Keratinocyte (primary cell): ENCODE measurements around the gene SARS1. TPM values are rescaled to one million over a fixed set of nuclear protein-coding genes. Genes with fewer than 3 reads are reported as not detected.

ENCODE experiments used
- DNase-seq: peaks from one replicate; pipeline ENCODE4 v3.0.0-alpha.2; 2011; ENCODE audit warnings: low read depth, missing footprints, low spot score
- FAIRE-seq: peaks from 2 replicates; lab custom pipeline; 2011; peaks lifted over from hg19 to GRCh38; lab: Jason Lieb, UNC
- H2AFZ ChIP-seq: 2 replicates; pipeline ENCODE4 v1.6.0; 2012; ENCODE audit warnings: low read length, control low read depth, inconsistent platforms; ENCODE audit not compliant: control insufficient read depth
- H3K27ac ChIP-seq: 2 replicates; pipeline ENCODE4 v1.5.1; 2011; ENCODE audit warnings: low read length; ENCODE audit not compliant: control insufficient read depth, insufficient read depth
- H3K27me3 ChIP-seq: 3 replicates; pipeline ENCODE4 v1.6.0; 2011; ENCODE audit warnings: low read length; ENCODE audit not compliant: control insufficient read depth, insufficient read depth; ENCODE audit errors: extremely low read depth
- H3K36me3 ChIP-seq, 2 experiments: 2 replicates in 1 of 2; 3 replicates in 1 of 2; pipeline ENCODE4 v1.5.1; 2011; ENCODE audit warnings: low read length in 2 of 2, mild to moderate bottlenecking in 1 of 2; ENCODE audit not compliant: control insufficient read depth in 2 of 2, insufficient read depth in 2 of 2; ENCODE audit errors: extremely low read depth in 1 of 2
- H3K4me1 ChIP-seq: 3 replicates; pipeline ENCODE4 v1.5.1; 2011; ENCODE audit warnings: low read length; ENCODE audit not compliant: control insufficient read depth, insufficient read depth; ENCODE audit errors: extremely low read depth
- H3K4me2 ChIP-seq: 3 replicates; pipeline ENCODE4 v1.6.0; 2011; ENCODE audit warnings: low read depth, low read length; ENCODE audit not compliant: control insufficient read depth, insufficient read depth; ENCODE audit errors: extremely low read depth
- H3K4me3 ChIP-seq, 3 experiments: fragments of 200-600 bp in 1 of 3; sonication (generic) in 1 of 3; 2 replicates in 2 of 3; 3 replicates in 1 of 3; pipeline ENCODE4 v1.5.1; 2011 to 2016; ENCODE audit warnings: low read length in 3 of 3, mild to moderate bottlenecking in 3 of 3, control low read depth in 2 of 3, inconsistent platforms in 1 of 3, low read depth in 1 of 3, mixed read lengths in 1 of 3, mixed run types in 1 of 3, moderate library complexity in 1 of 3; ENCODE audit not compliant: control insufficient read depth in 2 of 3, insufficient read depth in 2 of 3; ENCODE audit errors: extremely low read depth in 1 of 3
- H3K79me2 ChIP-seq: 2 replicates; pipeline ENCODE4 v1.6.0; 2012; ENCODE audit warnings: low read length; ENCODE audit not compliant: control insufficient read depth, insufficient read depth
- H3K9ac ChIP-seq: 3 replicates; pipeline ENCODE4 v1.6.0; 2011; ENCODE audit warnings: low read length; ENCODE audit not compliant: control insufficient read depth, insufficient read depth; ENCODE audit errors: extremely low read depth
- H3K9me1 ChIP-seq: 3 replicates; pipeline ENCODE4 v1.6.0; 2011; ENCODE audit warnings: low read length; ENCODE audit not compliant: control insufficient read depth, insufficient read depth; ENCODE audit errors: extremely low read depth
- H3K9me3 ChIP-seq: 2 replicates; pipeline ENCODE4 v1.5.1; 2012; ENCODE audit warnings: low read depth, low read length; ENCODE audit not compliant: control insufficient read depth
- H4K20me1 ChIP-seq: 3 replicates; pipeline ENCODE4 v1.6.0; 2011; ENCODE audit warnings: low read length; ENCODE audit not compliant: control insufficient read depth, insufficient read depth; ENCODE audit errors: extremely low read depth
- CTCF ChIP-seq, 3 experiments: IDR thresholded peaks in 1 of 3; conservative IDR thresholded peaks in 1 of 3; optimal IDR thresholded peaks in 1 of 3; 2 replicates in 2 of 3; 3 replicates in 1 of 3; pipeline versions ENCODE3 to v1.5.1; 2011; ENCODE audit warnings: low read length in 3 of 3, mild to moderate bottlenecking in 3 of 3, moderate library complexity in 2 of 3, control low read depth in 1 of 3, inconsistent platforms in 1 of 3; ENCODE audit not compliant: insufficient read depth in 2 of 3; ENCODE audit errors: extremely low read depth in 1 of 3
- EZH2 ChIP-seq: IDR thresholded peaks from one replicate; pipeline ENCODE4 v1.6.1; 2012; ENCODE audit warnings: inconsistent platforms, mild to moderate bottlenecking, low read length, moderate library complexity
- dilution Hi-C: fragments of 300-500 bp; cut with MboI; formaldehyde crosslinking; loops from one replicate; pipeline ENCODE4 v1.7.0; 2020; ENCODE audit warnings: low sequenced_read_pairs; ENCODE audit not compliant: extremely low pct_ligation_motif_present
- polyA plus RNA-seq, 5 experiments: library from polyadenylated mRNA; depleted of rRNA in 3 of 5; stranded (reverse) in 3 of 5; stranded (forward) in 1 of 5; unstranded in 1 of 5; fragments of >200 nt; gene quantifications; 1 replicate in 1 of 5; 2 replicates in 3 of 5; 3 replicates in 1 of 5; pipeline versions ENCODE4 v1.2.1 to v1.2.3, GENCODE V29; 2011 to 2012; ENCODE audit warnings: missing spikeins in 2 of 5, low read depth in 1 of 5, low replicate concordance in 1 of 5

SARS1 gene
- polyA plus RNA-seq, 1 donor (not counting 4 experiments of a cell fraction or from before 2014, with no cell fraction given): 203 TPM

- H3K9me3 ChIP-seq: no peaks in the 10 kb centered on the region
- dilution Hi-C loops: no loop called here
- FAIRE-seq (no peak), DNase-seq (no peak)
- TF ChIP-seq EZH2 (no peak), CTCF (optimal IDR thresholded peaks at IDR 0.05 in 1 of 3, IDR thresholded peaks at IDR 0.05 in 1 of 3, conservative IDR thresholded peaks at IDR 0.05 in 1 of 3; ENCODE audit: extremely low read depth in 1 of 3, insufficient read depth in 2 of 3, low read length in 3 of 3) (no peak)
- no peaks in the 10 kb centered on the region for H3K9me1 ChIP-seq
- no peak overlapping the region for H3K4me2 ChIP-seq
- no peak overlapping the region for H3K4me3 ChIP-seq
- no peak overlapping the region for H2AFZ ChIP-seq
- H3K4me1 ChIP-seq: peaks cover 9% of the 10 kb centered on the region
- H3K79me2 ChIP-seq: no peaks in the 10 kb centered on the region
- no peaks in the 10 kb centered on the region for H3K36me3 ChIP-seq
- no peak overlapping the region for H3K27ac ChIP-seq
- no peaks in the 10 kb centered on the region for H4K20me1 ChIP-seq
- H3K9ac ChIP-seq: no peak overlapping the region
- no peaks in the 10 kb centered on the region for H3K27me3 ChIP-seq
These were observed 25.5 kb upstream of the SARS1 start for GRCh38 chr1:109188200-109188599.

- Histone ChIP-seq H3K27me3 (no peaks in the 10 kb centered on the region), H3K9me1 (no peaks in the 10 kb centered on the region), H3K9ac (no peak overlapping the region), H3K4me2 (no peak overlapping the region), H2AFZ (no peak overlapping the region), H4K20me1 (no peaks in the 10 kb centered on the region), H3K9me3 (no peaks in the 10 kb centered on the region), H3K79me2 (no peaks in the 10 kb centered on the region), H3K36me3 (no peaks in the 10 kb centered on the region), H3K27ac (no peak overlapping the region), H3K4me1 (peaks cover 9% of the 10 kb centered on the region), H3K4me3 (no peak overlapping the region)
- no peak for TF ChIP-seq EZH2
- TF ChIP-seq CTCF (optimal IDR thresholded peaks at IDR 0.05 in 1 of 3, IDR thresholded peaks at IDR 0.05 in 1 of 3, conservative IDR thresholded peaks at IDR 0.05 in 1 of 3; ENCODE audit: extremely low read depth in 1 of 3, insufficient read depth in 2 of 3, low read length in 3 of 3): no peak
- FAIRE-seq: peak; percentile 9
- dilution Hi-C loops: no loop called here
- DNase-seq: no peak
These were observed 24.9 kb upstream of the SARS1 start for GRCh38 chr1:109188781-109189180.
